C4-2B (cell line): ENCODE data around the gene RUNX3.

Experiments used
- H3K27ac ChIP-seq: fragments of 450-650 bp; 2 replicates; pipeline ENCODE4 v1.5.1; 2017
- CTCF ChIP-seq: fragments of 450-650 bp; conservative IDR thresholded peaks from 2 replicates; pipeline ENCODE4 v1.5.1; 2017; ENCODE audit warnings: mild to moderate bottlenecking
- ZFX ChIP-seq: fragments of 450-650 bp; IDR thresholded peaks from 2 replicates; pipeline ENCODE4 v1.6.1; 2017

Gene RUNX3

GRCh38 chr1:24890887-24891286 is 39.2 kb downstream of the RUNX3 start:
- TF ChIP-seq ZFX (no peak), CTCF (no peak)
- no peak overlapping the region for H3K27ac ChIP-seq

GRCh38 chr1:24888971-24889676 is 41.0 kb downstream of the RUNX3 start:
- TF ChIP-seq CTCF, result no peak
- TF ChIP-seq ZFX, result no peak
- H3K27ac ChIP-seq, result no peak overlapping the region

- no peak for TF ChIP-seq CTCF
- TF ChIP-seq ZFX, result no peak
- no peak overlapping the region for H3K27ac ChIP-seq
Measured at GRCh38 chr1:24888061-24888970, 41.8 kb downstream of the RUNX3 start.

GRCh38 chr1:24886241-24886640 is 43.8 kb downstream of the RUNX3 start:
- TF ChIP-seq CTCF (no peak), ZFX (no peak)
- no peak overlapping the region for H3K27ac ChIP-seq

GRCh38 chr1:24884751-24885150 is 45.3 kb downstream of the RUNX3 start:
- TF ChIP-seq CTCF (no peak), ZFX (no peak)
- H3K27ac ChIP-seq, result no peak overlapping the region

- TF ChIP-seq CTCF, result no peak
- no peak overlapping the region for H3K27ac ChIP-seq
Measured at GRCh38 chr1:24881034-24881433, 49.0 kb downstream of the RUNX3 start.
